Astrocyte (in vitro differentiated cells and primary cell): Measurements from ENCODE around the gene STON2.

Source experiments
- CTCF ChIP-seq: IDR thresholded peaks from 2 replicates; pipeline ENCODE4 v1.5.1; 2011; ENCODE audit warnings: low read depth, mild to moderate bottlenecking, inconsistent platforms, low read length, moderate library complexity; ENCODE audit not compliant: insufficient read depth
- EZH2 ChIP-seq: IDR thresholded peaks from 2 replicates; pipeline ENCODE4 v1.6.1; 2012; ENCODE audit warnings: mild to moderate bottlenecking, low read length, inconsistent platforms; ENCODE audit not compliant: insufficient read depth

GRCh38 chr14:81341781-81342180, 58.3 kb downstream of the STON2 start:
- no peak for TF ChIP-seq CTCF
- no peak for TF ChIP-seq EZH2
